ENCODE data around the gene RCSD1.

The RCSD1 gene

GRCh38 chr1:167710836-167711235 is 80.8 kb downstream of the RCSD1 start:
- Histone ChIP-seq H3K36me3 (ENCODE audit: insufficient read depth) (no peaks in the 10 kb centered on the region), H2AFZ (ENCODE audit: low read depth) (no peak overlapping the region), H3K79me2 (ENCODE audit: insufficient read depth, low read depth) (no peaks in the 10 kb centered on the region), H3K27me3 (ENCODE audit: insufficient read depth, low read depth) (no peaks in the 10 kb centered on the region), H3K9ac (no peak overlapping the region), H3K27ac (no peak overlapping the region), H3K4me1 (ENCODE audit: low read depth, poor library complexity, severe bottlenecking) (peaks cover 40% of the 10 kb centered on the region), H3K4me2 (peak overlapping the region; percentile 9; the same call in 1 of the 2 replicates), H4K20me1 (ENCODE audit: insufficient read depth) (no peaks in the 10 kb centered on the region), H3K4me3 (IDR thresholded peaks at IDR 0.05; ENCODE audit: insufficient read depth, low read depth, low read length) (peak overlapping the region; percentile 52)
- no peak for TF ChIP-seq CTCF (conservative IDR thresholded peaks at IDR 0.05; ENCODE audit: low read depth, low read length)

- H3K4me3 ChIP-seq (IDR thresholded peaks at IDR 0.05; ENCODE audit: insufficient read depth, low read depth, low read length): no peak overlapping the region
- H3K4me2 ChIP-seq: no peak overlapping the region
- H3K27ac ChIP-seq: no peak overlapping the region
- TF ChIP-seq CTCF (conservative IDR thresholded peaks at IDR 0.05; ENCODE audit: low read depth, low read length): no peak
- no peak overlapping the region for H2AFZ ChIP-seq (ENCODE audit: low read depth)
- H3K4me1 ChIP-seq (ENCODE audit: low read depth, poor library complexity, severe bottlenecking): peaks cover 34% of the 10 kb centered on the region
- H3K36me3 ChIP-seq (ENCODE audit: insufficient read depth): no peaks in the 10 kb centered on the region
- no peaks in the 10 kb centered on the region for H4K20me1 ChIP-seq (ENCODE audit: insufficient read depth)
- H3K9ac ChIP-seq: no peak overlapping the region
- no peaks in the 10 kb centered on the region for H3K27me3 ChIP-seq (ENCODE audit: insufficient read depth, low read depth)
- H3K79me2 ChIP-seq (ENCODE audit: insufficient read depth, low read depth): no peaks in the 10 kb centered on the region
Measured at GRCh38 chr1:167711797-167712196, 81.8 kb downstream of the RCSD1 start.

- peak overlapping the region; percentile 96 for H2AFZ ChIP-seq (ENCODE audit: low read depth)
- no peaks in the 10 kb centered on the region for H3K36me3 ChIP-seq (ENCODE audit: insufficient read depth)
- H3K27ac ChIP-seq: peak overlapping the region; percentile 90; the same call in 1 of the 2 replicates
- no peaks in the 10 kb centered on the region for H3K27me3 ChIP-seq (ENCODE audit: insufficient read depth, low read depth)
- peak overlapping the region; percentile 97 for H3K9ac ChIP-seq
- 0 out of 2 replicates have a peak, but pooled peaks have one; percentile 12 for TF ChIP-seq CTCF (conservative IDR thresholded peaks at IDR 0.05; ENCODE audit: low read depth, low read length)
- H4K20me1 ChIP-seq (ENCODE audit: insufficient read depth): no peaks in the 10 kb centered on the region
- H3K4me3 ChIP-seq (IDR thresholded peaks at IDR 0.05; ENCODE audit: insufficient read depth, low read depth, low read length): peak overlapping the region; percentile 48
- H3K79me2 ChIP-seq (ENCODE audit: insufficient read depth, low read depth): no peaks in the 10 kb centered on the region
- H3K4me2 ChIP-seq: peak overlapping the region; percentile 82
- H3K4me1 ChIP-seq (ENCODE audit: low read depth, poor library complexity, severe bottlenecking): peaks cover 33% of the 10 kb centered on the region
Measured at GRCh38 chr1:167713330-167714081, 83.5 kb downstream of the RCSD1 start.

GRCh38 chr1:167714098-167714438 is 84.0 kb downstream of the RCSD1 start:
- TF ChIP-seq CTCF (conservative IDR thresholded peaks at IDR 0.05; ENCODE audit: low read depth, low read length): no peak
- Histone ChIP-seq H3K4me1 (ENCODE audit: low read depth, poor library complexity, severe bottlenecking) (peaks cover 33% of the 10 kb centered on the region), H3K9ac (peak overlapping the region; percentile 97), H3K4me2 (peak overlapping the region; percentile 82), H4K20me1 (ENCODE audit: insufficient read depth) (no peaks in the 10 kb centered on the region), H3K4me3 (IDR thresholded peaks at IDR 0.05; ENCODE audit: insufficient read depth, low read depth, low read length) (peak overlapping the region; percentile 48), H3K79me2 (ENCODE audit: insufficient read depth, low read depth) (no peaks in the 10 kb centered on the region), H3K36me3 (ENCODE audit: insufficient read depth) (no peaks in the 10 kb centered on the region), H3K27ac (peak overlapping the region; percentile 90), H3K27me3 (ENCODE audit: insufficient read depth, low read depth) (no peaks in the 10 kb centered on the region), H2AFZ (ENCODE audit: low read depth) (peak overlapping the region; percentile 96)
